Retinal pigment epithelial cell (primary cell): ENCODE measurements around the gene HSPG2.

Experiments
- DNase-seq: peaks from one replicate; pipeline ENCODE4 v3.0.0-alpha.2; 2010; ENCODE audit warnings: low read depth
- H3K4me3 ChIP-seq: 2 replicates; pipeline ENCODE4 v1.5.1; 2011; ENCODE audit warnings: mild to moderate bottlenecking, low read length, control low read depth, moderate library complexity
- CTCF ChIP-seq: conservative IDR thresholded peaks from 2 replicates; pipeline ENCODE4 v1.5.1; 2011; ENCODE audit warnings: low read depth, low read length, control low read depth, inconsistent platforms

Gene HSPG2

GRCh38 chr1:21874778-21875547, 62.1 kb downstream of the HSPG2 start:
- TF ChIP-seq CTCF: no peak
- DNase-seq: no peak
- no peak overlapping the region for H3K4me3 ChIP-seq

GRCh38 chr1:21874328-21874727, 62.8 kb downstream of the HSPG2 start:
- H3K4me3 ChIP-seq: no peak overlapping the region
- DNase-seq: no peak
- no peak for TF ChIP-seq CTCF

- DNase-seq: no peak
- H3K4me3 ChIP-seq: no peak overlapping the region
- no peak for TF ChIP-seq CTCF
Measured at GRCh38 chr1:21873761-21874160, 63.3 kb downstream of the HSPG2 start.

GRCh38 chr1:21873174-21873573, 63.9 kb downstream of the HSPG2 start:
- DNase-seq: no peak
- TF ChIP-seq CTCF: no peak
- no peak overlapping the region for H3K4me3 ChIP-seq

- no peak overlapping the region for H3K4me3 ChIP-seq
- DNase-seq: no peak
- no peak for TF ChIP-seq CTCF
Measured at GRCh38 chr1:21872445-21873079, 64.5 kb downstream of the HSPG2 start.

- no peak for DNase-seq
- H3K4me3 ChIP-seq: no peak overlapping the region
- no peak for TF ChIP-seq CTCF
Measured at GRCh38 chr1:21871943-21872342, 65.2 kb downstream of the HSPG2 start.

- no peak overlapping the region for H3K4me3 ChIP-seq
- DNase-seq: no peak
- no peak for TF ChIP-seq CTCF
Measured at GRCh38 chr1:21870611-21871010, 66.5 kb downstream of the HSPG2 start.
